H1 (cell line): ENCODE results near the gene PACS1. TPM values are rescaled to one million over a fixed set of nuclear protein-coding genes. Genes with fewer than 3 reads are reported as not detected.

Experiments used
- BRCA1 ChIP-seq: IDR thresholded peaks from 2 replicates; pipeline ENCODE4 v1.6.1; 2012; ENCODE audit warnings: low read depth, low read length, improper control_type of control experiment
- CEBPB ChIP-seq: IDR thresholded peaks from 2 replicates; pipeline ENCODE4 v1.6.1; 2012; ENCODE audit warnings: low read depth, low read length
- CHD2 ChIP-seq: IDR thresholded peaks from 2 replicates; pipeline ENCODE4 v1.6.1; 2012; ENCODE audit warnings: low read length, improper control_type of control experiment
- JUN ChIP-seq: IDR thresholded peaks from 2 replicates; pipeline ENCODE4 v1.6.1; 2011; ENCODE audit warnings: low read depth, mild to moderate bottlenecking, improper control_type of control experiment, low read length
- POLR2AphosphoS5 ChIP-seq: IDR thresholded peaks from 2 replicates; pipeline ENCODE4 v1.6.1; 2011; ENCODE audit warnings: low read depth, low read length
- SIRT6 ChIP-seq: IDR thresholded peaks from one replicate; pipeline ENCODE4 v1.7.1; 2012; ENCODE audit warnings: low read length, inconsistent platforms
- SRF ChIP-seq: IDR thresholded peaks from 2 replicates; pipeline ENCODE4 v1.6.1; 2011; ENCODE audit warnings: mild to moderate bottlenecking, low read depth, low read length, moderate library complexity
- YY1 ChIP-seq: IDR thresholded peaks from 2 replicates; pipeline ENCODE4 v1.6.1; 2011; ENCODE audit warnings: low read depth, mild to moderate bottlenecking, low read length
- polyA plus RNA-seq, 7 experiments: library from polyadenylated mRNA; depleted of rRNA in 3 of 7; stranded (reverse) in 5 of 7; unstranded in 2 of 7; fragments of >200 nt in 5 of 7; fragments of 200-250 nt in 2 of 7; gene quantifications; 1 replicate in 5 of 7; 2 replicates in 1 of 7; 4 replicates in 1 of 7; pipeline versions ENCODE4 v1.2.1 to v1.2.3, GENCODE V29; 2011 to 2013; ENCODE audit warnings: missing spikeins in 2 of 7, mixed read lengths in 2 of 7
- total RNA-seq: library from RNA; stranded (reverse); fragmentation: NEBNext Ultra II Directional; extraction: Animal tissue kit (Norgen Biotek cat#: 25700); gene quantifications from 2 replicates; pipeline ENCODE4 v1.2.1, GENCODE V29; 2021
- TF ChIP-seq, protein P1 (sequence below): fragments of 300-600 bp; sonication (generic); IDR thresholded peaks from 2 replicates; pipeline ENCODE4 v1.7.1; 2012; ENCODE audit warnings: low read length, moderate library complexity, mild to moderate bottlenecking, inconsistent platforms; ENCODE audit not compliant: insufficient replicate concordance

Gene PACS1
- total and polyA plus RNA-seq, 2 of the 8 experiments (the other 6 are each of a cell fraction or from before 2014, with no cell fraction given), result 11.5 to 36.0 TPM

GRCh38 chr11:66284526-66285078 is 214.5 kb downstream of the PACS1 start (continued):
- TF ChIP-seq, protein P1, sequence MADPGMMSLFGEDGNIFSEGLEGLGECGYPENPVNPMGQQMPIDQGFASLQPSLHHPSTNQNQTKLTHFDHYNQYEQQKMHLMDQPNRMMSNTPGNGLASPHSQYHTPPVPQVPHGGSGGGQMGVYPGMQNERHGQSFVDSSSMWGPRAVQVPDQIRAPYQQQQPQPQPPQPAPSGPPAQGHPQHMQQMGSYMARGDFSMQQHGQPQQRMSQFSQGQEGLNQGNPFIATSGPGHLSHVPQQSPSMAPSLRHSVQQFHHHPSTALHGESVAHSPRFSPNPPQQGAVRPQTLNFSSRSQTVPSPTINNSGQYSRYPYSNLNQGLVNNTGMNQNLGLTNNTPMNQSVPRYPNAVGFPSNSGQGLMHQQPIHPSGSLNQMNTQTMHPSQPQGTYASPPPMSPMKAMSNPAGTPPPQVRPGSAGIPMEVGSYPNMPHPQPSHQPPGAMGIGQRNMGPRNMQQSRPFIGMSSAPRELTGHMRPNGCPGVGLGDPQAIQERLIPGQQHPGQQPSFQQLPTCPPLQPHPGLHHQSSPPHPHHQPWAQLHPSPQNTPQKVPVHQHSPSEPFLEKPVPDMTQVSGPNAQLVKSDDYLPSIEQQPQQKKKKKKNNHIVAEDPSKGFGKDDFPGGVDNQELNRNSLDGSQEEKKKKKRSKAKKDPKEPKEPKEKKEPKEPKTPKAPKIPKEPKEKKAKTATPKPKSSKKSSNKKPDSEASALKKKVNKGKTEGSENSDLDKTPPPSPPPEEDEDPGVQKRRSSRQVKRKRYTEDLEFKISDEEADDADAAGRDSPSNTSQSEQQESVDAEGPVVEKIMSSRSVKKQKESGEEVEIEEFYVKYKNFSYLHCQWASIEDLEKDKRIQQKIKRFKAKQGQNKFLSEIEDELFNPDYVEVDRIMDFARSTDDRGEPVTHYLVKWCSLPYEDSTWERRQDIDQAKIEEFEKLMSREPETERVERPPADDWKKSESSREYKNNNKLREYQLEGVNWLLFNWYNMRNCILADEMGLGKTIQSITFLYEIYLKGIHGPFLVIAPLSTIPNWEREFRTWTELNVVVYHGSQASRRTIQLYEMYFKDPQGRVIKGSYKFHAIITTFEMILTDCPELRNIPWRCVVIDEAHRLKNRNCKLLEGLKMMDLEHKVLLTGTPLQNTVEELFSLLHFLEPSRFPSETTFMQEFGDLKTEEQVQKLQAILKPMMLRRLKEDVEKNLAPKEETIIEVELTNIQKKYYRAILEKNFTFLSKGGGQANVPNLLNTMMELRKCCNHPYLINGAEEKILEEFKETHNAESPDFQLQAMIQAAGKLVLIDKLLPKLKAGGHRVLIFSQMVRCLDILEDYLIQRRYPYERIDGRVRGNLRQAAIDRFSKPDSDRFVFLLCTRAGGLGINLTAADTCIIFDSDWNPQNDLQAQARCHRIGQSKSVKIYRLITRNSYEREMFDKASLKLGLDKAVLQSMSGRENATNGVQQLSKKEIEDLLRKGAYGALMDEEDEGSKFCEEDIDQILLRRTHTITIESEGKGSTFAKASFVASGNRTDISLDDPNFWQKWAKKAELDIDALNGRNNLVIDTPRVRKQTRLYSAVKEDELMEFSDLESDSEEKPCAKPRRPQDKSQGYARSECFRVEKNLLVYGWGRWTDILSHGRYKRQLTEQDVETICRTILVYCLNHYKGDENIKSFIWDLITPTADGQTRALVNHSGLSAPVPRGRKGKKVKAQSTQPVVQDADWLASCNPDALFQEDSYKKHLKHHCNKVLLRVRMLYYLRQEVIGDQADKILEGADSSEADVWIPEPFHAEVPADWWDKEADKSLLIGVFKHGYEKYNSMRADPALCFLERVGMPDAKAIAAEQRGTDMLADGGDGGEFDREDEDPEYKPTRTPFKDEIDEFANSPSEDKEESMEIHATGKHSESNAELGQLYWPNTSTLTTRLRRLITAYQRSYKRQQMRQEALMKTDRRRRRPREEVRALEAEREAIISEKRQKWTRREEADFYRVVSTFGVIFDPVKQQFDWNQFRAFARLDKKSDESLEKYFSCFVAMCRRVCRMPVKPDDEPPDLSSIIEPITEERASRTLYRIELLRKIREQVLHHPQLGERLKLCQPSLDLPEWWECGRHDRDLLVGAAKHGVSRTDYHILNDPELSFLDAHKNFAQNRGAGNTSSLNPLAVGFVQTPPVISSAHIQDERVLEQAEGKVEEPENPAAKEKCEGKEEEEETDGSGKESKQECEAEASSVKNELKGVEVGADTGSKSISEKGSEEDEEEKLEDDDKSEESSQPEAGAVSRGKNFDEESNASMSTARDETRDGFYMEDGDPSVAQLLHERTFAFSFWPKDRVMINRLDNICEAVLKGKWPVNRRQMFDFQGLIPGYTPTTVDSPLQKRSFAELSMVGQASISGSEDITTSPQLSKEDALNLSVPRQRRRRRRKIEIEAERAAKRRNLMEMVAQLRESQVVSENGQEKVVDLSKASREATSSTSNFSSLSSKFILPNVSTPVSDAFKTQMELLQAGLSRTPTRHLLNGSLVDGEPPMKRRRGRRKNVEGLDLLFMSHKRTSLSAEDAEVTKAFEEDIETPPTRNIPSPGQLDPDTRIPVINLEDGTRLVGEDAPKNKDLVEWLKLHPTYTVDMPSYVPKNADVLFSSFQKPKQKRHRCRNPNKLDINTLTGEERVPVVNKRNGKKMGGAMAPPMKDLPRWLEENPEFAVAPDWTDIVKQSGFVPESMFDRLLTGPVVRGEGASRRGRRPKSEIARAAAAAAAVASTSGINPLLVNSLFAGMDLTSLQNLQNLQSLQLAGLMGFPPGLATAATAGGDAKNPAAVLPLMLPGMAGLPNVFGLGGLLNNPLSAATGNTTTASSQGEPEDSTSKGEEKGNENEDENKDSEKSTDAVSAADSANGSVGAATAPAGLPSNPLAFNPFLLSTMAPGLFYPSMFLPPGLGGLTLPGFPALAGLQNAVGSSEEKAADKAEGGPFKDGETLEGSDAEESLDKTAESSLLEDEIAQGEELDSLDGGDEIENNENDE, result no peak
- no peak for TF ChIP-seq CEBPB
- TF ChIP-seq SRF, result no peak
- TF ChIP-seq CHD2, result no peak
- TF ChIP-seq POLR2AphosphoS5, result no peak
- no peak for TF ChIP-seq SIRT6
- TF ChIP-seq YY1, result no peak
- TF ChIP-seq JUN, result no peak
- TF ChIP-seq BRCA1, result no peak
- TF ChIP-seq, all 59 proteins: peak for 0
